HG02763 (cell line): ENCODE measurements around the gene TMEM50A.
"Not testable (repeated sequence)": the region's sequence is repeated elsewhere in the genome, so short reads cannot be mapped to it uniquely, and the experiment has no call there.

Source experiments
- ATAC-seq: cut with Tn5 transposase; IDR thresholded peaks from one replicate; pipeline ENCODE4 v1.9.1; 2021; ENCODE audit warnings: mild to moderate bottlenecking, moderate library complexity; ENCODE audit not compliant: unreplicated experiment

TMEM50A gene

DNA sequence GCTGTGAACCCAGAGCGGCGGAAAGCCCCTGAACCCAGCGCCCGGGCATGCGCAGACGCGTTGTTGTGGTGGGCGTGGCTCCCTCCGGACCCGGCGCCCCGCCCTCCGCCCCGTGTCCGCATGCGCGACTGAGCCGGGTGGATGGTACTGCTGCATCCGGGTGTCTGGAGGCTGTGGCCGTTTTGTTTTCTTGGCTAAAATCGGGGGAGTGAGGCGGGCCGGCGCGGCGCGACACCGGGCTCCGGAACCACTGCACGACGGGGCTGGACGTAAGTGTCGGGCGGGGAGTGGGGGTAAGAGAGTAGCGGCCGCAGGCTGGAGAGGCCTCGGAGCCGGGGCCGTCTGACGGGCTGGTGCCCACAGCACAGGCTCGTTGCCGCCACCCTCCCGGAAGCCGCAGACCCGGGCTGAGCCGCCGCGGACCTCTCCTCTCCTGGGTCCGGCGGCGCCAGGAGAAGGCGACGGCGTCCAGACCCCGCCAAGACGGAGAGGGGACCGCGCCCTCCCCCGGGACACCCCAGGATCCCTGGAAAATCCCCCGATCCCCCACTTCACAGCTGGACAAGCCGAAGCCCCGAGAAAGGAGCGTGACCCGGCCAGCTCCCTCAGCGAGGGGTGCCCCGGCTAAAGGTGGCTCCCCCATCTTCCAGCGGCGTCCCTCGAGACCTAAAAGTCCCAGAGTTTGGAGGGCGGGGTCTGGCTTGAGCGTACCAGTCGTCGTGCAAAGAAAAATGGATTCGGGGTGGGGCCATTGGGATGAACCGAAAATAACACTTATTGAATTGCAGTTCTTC, at the start of gene TMEM50A:
TSS of gene TMEM50A (plus strand) at position 147 of the 794 bp plus-strand sequence. CDS start 2,153 bp downstream, outside the sequence.
- ATAC-seq: peak; percentile 62

DNA sequence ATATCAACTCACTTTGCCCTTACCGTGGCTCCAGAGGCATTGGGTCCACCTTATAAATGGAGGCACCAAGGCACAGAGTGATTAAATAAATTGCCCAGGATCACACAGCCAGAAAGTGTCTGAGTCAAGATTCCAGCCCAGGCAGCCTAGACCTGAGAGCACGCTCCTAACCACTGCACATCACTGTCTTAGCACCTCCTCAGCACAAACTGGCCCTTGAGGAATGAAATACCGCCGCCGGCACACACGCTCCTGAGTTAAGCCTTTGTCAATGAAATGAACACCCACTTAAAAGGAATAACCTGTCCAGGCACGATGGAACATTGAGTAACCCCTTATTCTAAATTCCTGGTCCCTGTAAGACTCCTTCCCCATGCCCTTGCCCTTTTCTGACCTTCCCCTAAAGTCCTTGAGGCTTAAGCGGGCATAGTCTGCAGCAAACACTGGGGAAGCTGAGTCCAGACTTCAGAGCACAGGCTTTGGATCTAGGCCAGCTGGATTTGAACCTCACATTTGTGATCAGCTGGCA, 49.5 kb upstream of the TMEM50A start:
- not testable (repeated sequence) for ATAC-seq

DNA sequence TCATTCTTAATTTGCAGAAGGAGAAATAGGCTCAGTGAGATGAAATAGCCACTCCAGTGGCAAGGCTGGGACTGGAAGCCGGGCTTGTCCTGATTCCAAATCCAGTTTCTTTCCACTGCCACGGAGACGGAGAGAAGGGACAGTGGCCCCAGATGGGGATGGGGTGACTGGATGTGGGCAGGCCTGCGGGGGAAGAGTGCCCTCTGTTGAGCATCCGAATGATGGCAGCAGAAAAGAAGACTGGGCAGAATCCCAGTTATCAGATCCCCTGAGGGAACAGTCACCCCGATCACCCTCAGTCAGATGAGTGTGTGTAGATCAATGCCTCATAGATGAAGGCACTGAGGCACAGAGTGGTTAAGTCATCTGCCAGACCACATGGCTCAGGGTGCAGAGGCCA, 48.1 kb upstream of the TMEM50A start:
- ATAC-seq: not testable (repeated sequence)

DNA sequence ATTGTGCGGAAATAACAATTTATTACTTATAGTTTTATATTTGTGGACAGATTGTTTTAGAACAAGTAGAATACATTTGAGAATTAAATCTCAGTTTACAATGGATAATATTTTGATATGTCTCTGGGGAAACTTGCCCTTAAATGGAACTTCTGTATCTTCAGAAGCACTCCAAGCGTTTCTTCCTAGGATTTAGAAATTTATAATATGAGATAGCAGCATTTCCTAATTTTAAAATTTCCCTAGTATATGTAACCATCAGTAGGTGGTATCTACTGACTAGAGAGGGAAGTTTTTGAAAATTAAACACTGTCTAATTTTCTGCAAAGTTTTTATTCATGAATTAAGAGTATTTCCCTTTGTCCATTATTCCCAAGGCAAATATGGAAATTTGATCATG, 44.7 kb upstream of the TMEM50A start:
- not testable (repeated sequence) for ATAC-seq

DNA sequence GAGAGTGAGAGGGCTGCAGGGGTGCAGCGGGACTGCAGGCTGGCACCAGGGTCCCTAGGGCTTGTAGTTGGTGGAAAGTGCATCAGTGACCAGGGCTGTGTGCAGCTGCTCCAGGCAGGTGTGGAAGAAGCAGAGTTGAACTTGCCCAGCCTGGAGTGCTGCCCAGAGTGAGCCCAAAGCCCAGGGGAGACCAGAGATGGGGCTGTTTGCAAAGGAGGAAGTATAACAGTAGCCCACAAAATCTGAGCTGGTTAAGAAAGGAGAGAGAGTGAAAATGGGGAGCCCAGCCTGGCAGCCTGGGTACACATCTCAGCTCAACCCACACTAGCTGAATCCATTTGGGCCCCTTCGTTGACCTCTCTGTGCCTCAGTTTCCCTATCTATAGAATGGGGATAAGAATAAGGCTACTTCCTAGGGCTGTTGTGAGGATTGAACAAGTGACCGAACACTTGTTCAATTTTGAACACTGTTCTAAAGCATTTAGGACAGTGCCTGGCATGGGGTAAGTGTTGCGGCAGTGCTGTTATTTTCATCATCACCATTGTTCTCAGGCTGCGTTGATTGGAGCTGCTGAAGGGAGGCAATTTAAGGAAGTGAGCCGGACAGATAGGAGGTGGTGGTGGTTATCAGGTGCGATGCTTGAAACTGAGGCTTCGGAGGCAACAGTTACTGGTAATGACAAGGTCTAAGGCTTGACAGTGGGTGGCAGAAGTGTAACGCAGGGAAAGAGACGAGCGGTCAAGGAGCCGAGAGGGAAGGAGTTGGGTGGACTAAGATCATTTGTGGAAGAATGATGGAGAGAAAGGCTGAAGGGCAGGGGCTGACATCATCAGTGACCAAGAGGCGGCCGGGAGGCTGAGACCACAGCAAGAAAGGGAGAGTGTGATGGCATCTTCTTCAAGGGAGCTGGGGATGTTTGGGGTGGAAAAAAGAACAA, 43.0 kb upstream of the TMEM50A start:
- not testable (repeated sequence) for ATAC-seq

DNA sequence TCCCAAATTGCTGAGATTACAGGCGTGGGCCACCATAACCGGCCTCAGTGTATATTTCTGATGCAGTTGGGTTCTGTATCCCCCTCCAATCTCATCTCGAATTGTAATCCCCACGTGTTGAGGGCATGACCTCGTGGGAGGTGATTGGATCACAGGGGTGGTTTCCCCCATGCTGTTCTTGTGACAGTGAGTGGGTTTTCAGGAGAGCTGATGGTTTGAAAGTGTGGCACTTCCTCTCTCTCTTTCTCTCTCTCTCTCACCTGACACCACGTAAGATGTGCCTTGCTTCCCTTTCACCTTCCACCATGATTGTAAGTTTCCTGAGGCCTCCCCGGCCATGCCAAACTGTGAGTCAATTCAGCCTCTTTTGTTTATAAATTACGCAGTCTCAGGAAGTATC, 41.6 kb upstream of the TMEM50A start:
- not testable (repeated sequence) for ATAC-seq

DNA sequence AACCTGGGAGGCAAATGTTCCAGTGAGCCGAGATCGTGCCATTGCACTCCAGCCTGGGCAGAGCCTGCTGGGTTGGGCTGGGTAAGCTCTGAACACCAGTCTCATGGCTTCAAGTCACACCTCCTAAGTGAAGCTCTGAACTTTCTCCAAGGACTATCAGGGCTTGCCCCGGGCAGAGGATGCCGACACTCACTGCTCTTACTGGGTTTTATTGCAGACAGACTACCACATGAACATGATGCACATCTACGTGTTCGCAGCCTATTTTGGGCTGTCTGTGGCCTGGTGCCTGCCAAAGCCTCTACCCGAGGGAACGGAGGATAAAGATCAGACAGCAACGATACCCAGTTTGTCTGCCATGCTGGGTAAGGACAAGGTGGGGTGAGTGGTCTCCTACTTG, 37.4 kb upstream of the TMEM50A start:
- ATAC-seq: not testable (repeated sequence)

DNA sequence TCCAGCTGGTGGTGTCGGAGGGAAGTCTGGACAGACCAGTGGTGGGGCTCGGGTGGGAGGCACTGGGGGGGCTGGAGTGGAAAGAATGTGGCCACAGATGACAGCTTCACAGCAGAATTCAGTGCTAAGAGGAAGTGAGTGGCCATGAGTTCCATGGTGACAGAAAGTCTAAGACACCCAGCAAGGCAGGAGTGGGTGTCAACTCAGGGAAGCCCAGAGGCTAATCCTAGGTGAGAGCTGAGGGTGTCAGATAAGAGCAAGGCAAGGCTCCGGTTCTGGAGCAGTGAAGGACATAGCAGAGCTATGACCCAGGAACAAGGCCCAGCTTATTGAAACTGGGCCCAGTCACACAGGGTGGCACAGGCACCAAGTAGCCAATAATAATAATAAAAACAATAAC, 35.8 kb upstream of the TMEM50A start:
- not testable (repeated sequence) for ATAC-seq

DNA sequence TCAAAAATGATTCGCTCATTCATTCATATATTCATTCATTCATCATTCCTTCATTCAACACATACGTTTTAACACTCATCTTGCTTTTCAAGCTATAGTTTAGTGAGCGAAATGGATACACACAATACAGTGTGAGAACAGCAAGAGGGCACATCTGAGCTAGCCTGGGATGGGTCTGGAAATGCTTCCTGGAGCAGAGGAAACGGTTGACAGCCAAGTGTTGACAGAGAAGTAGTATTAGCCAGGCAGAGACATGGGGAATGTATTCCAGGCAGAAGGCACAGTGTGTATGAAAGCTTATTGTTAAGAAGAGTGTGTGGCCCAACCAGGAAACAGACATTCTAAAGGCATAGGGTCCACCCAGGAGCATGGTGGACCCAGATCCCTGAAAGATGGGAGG, 33.2 kb upstream of the TMEM50A start:
- not testable (repeated sequence) for ATAC-seq

DNA sequence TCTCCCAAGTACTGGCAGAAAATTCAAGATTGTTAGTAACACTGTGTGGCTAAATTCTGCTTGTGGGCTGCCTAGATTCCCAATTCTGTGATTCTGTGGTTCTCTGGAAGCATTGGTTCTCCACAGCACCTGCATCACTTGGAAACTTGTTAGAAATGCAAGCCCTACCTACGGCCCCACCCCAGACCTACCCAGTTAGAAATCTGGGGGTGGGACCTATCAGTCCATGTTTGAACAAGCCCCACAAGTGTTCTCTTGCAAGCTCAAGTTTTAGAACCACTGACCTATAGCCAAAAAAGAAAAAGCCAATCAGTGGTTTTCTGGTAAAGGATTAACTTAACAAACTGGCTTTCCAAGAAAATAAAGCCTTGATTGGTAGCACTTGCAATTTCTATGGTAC, 30.0 kb upstream of the TMEM50A start:
- ATAC-seq: not testable (repeated sequence)

DNA sequence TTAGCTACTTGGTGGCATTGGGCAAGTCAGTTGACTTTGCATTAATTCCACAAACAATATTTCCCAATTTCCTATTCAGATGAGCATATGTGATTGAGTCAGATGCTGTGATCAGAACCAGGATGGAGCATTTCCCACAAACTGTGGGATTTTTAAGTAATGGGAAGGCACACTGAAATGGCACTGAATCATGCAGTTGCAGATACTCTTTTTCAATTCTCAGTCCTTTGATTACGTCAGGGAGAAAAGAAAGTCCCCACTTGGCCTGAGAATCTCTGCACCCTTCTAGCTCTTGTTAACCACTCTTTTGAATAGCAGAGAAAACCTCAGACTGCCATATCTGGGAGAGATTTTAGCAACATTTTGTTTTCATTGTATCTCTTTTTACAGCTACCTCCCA, 29.0 kb upstream of the TMEM50A start:
- not testable (repeated sequence) for ATAC-seq

DNA sequence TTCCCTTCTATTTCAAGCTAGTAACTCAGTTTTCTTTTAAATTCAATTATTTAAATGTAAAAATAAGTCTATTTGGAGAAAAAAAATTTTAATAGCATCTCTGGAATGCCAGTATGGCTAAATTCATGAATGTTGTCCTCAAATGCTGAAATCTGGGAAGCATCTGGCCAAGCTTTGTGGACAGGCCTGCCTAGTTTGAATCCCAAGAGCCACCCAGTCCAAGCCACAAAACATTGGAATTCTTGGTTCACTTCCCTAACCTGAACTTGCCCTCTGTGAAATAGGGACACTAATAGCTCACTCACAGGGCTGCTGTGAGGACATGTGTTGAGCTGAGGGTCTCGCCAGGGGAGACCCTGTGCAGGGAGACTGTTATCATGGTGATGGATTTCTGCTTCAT, 28.6 kb upstream of the TMEM50A start:
- ATAC-seq: not testable (repeated sequence)

DNA sequence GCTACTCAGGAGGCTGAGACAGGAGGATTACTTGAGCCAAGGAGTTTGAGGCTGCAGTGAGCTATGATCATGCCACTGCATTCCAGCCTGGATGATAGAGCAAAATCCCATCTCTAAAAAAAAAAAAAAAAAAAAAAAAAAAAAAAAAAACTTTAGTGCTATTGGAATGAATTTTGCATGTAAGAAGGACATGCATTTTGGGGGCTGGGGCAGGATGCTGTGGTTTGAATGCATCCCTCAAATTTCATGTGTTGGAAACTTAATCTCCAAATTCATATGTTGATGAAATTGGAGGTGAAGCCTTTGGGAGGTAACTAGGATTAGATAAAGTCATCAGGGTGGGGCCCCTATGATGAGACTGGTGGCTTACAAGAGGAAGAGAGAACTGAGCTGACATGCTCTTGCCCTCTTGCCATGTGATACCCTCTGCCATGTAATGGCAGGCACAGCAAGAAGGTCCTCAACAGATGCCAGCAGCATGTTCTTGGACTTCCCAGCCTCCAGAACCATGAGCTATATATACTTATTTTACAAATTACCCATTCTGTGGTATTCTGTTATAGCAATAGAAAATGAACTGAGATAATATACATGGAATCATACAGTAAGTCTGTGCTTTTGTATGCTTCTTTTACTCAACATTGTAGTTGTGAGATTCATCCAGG, 25.2 kb upstream of the TMEM50A start:
- ATAC-seq: not testable (repeated sequence)

DNA sequence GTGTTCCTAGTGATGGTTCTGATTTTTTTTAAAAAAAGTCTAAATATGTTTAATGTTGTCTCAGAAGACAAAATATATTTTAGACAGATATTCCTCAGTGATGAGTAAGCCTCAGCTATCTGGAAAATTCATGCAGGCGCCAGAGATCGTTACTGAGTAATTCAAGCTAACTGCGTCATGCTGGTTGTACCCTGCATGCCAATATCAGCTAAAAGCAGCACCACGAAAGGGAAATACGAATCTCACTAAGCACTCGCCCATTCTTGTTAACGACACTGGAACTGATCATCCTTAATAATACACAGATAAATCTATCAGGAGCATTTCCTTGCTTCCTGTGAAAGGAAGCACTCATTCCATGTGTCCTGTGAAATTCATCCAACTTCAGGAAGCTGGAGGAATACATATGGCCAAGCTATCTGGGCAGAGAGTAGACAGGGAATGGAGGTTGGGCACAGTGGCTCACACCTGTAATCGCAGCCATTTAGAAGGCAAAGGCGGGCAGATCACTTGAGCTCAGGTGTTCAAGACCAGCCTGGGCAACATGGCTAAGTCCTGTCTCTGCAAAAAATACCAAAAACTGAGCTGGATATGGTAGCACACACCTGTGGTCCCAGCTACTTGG, 17.7 kb upstream of the TMEM50A start:
- not testable (repeated sequence) for ATAC-seq

DNA sequence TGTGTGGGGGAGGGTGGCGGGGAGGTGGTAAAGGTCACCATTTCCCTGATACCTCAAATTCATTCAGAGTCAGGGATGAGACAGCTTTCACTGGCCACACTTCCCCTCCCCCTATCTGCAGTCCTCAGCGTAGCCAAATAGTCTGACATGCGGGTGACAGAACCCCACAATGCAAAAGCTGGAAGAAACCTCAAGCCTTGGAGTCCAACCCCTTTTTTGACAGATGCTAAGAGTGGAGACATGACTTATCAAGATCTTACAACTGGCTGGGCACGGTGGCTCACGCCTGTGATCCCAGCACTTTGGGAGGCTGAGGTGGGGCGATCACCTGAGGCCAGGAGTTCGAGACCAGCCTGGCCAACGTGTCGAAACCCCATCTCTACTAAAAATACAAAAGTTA, 16.0 kb upstream of the TMEM50A start:
- ATAC-seq: not testable (repeated sequence)

DNA sequence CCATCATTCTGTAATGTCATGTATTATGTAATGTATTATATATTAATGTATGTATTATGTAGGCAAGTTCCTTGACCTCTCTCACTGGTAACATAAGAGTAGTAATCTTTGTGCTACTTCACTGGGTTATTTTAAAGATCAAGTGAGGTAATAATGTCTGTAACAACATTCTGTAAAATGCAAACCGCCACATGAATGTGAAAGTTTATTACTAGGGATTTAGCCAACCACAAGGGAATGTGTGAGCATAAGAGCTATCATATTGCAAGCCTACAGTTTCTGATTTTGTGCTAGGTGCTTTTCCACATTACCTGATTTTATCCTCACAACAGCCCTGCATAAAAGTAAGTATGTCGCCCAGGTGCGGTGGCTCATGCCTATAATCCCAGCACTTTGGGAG, 13.7 kb upstream of the TMEM50A start:
- ATAC-seq: not testable (repeated sequence)

DNA sequence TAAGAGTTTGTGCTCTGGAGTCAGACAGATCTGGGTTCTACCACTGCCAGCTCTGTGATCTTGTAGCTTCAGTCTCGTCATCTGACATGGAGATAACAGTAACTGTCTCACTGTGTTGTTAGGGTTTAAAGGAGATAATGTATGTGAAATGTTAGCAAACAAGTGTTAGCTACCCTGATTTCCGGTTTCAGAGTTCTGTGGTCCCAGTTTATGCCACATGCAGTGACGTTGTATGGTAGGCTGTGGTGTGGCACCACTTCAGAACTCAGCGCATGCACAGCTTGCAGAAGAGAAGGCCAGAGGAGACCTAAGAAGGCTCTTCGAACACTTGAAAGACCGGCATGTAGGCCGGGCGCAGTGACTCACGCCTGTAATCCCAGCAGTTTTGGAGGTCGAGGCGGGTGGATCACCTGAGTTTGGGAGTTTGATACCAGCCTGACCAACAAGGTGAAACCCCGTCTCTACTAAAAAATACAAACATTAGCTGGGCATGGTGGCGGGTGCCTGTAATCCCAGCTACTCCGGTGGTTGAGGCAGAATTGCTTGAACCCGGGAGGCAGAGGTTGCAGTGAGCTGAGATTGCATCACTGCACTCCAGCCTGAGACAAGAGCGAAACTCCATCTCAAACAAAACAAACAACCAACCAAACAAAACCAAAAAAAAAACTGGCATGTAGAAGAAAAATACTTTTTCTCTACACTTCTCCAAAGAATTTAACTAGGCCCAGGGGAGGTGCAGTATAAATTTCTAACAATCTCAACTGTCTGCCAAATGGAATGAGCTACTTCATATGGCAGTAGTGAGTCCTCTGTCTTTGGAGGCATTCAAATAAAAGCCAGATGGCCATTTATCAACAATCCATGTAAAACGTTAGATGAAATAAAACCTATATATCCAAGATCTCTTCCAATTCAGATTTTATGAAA, 10.0 kb upstream of the TMEM50A start:
- ATAC-seq: not testable (repeated sequence)

DNA sequence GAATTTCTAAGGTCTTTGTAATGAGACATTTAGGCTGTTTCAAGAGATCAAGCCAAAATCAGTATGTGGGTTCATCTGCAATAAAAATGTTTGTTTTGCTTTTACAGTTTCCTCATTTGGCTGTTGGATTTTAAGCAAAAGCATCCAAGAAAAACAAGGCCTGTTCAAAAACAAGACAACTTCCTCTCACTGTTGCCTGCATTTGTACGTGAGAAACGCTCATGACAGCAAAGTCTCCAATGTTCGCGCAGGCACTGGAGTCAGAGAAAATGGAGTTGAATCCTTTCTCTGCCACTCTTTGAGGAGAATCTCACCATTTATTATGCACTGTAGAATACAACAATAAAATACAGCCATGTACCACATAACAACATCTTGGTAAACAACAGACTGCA, 9.3 kb upstream of the TMEM50A start:
- ATAC-seq: not testable (repeated sequence)

DNA sequence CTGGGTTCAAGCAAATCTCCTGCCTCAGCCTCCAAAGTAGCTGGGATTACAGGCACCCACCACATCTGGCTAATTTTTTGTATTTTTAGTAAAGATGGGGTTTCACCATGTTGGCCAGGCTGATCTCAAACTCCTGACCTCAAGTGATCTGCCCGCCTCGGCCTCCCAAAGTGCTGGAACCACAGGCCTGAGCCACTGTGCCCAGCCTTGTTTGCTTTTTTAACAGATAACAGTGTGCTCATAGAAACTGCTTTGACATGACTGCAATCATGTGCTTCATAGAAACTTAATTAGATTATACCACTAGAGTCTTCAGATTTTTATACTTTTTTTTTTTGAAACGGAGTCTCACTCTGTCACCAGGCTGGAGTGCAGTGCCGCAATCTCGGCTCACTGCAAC, 8.8 kb upstream of the TMEM50A start:
- ATAC-seq: not testable (repeated sequence)
